ENCODE data around the gene PHACTR1.

PHACTR1 gene

DNA sequence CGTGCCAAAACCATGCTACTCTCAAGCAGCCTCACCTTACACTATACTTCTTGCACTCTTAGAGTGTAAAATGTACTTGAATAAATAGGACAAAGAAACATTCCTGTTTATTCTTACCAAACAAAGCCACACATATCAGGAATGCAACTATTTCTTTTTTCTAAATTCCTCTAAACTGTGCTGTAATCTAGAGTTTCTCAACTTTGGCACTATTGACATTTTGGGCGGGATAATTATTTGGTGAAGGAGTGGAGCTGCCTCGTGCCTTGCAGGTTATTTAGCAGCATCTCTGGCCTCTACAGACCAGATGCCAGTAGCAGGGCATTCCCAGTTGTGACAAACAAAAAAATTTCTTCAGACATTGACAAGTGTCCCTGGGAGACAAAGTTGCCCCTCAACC is 86.9 kb downstream of the PHACTR1 start:
- no peak for DNase-seq (ENCODE audit: low read depth)
- TF ChIP-seq, protein P1, sequence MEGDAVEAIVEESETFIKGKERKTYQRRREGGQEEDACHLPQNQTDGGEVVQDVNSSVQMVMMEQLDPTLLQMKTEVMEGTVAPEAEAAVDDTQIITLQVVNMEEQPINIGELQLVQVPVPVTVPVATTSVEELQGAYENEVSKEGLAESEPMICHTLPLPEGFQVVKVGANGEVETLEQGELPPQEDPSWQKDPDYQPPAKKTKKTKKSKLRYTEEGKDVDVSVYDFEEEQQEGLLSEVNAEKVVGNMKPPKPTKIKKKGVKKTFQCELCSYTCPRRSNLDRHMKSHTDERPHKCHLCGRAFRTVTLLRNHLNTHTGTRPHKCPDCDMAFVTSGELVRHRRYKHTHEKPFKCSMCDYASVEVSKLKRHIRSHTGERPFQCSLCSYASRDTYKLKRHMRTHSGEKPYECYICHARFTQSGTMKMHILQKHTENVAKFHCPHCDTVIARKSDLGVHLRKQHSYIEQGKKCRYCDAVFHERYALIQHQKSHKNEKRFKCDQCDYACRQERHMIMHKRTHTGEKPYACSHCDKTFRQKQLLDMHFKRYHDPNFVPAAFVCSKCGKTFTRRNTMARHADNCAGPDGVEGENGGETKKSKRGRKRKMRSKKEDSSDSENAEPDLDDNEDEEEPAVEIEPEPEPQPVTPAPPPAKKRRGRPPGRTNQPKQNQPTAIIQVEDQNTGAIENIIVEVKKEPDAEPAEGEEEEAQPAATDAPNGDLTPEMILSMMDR (IDR thresholded peaks at IDR 0.05; ENCODE audit: low read depth, low read length, missing control alignments): no peak
- in situ Hi-C loops (cut with HindIII; ENCODE audit: low sequenced_read_pairs): no loop called here
- H3K4me3 ChIP-seq (ENCODE audit: low read depth, low read length): no peak overlapping the region

DNA sequence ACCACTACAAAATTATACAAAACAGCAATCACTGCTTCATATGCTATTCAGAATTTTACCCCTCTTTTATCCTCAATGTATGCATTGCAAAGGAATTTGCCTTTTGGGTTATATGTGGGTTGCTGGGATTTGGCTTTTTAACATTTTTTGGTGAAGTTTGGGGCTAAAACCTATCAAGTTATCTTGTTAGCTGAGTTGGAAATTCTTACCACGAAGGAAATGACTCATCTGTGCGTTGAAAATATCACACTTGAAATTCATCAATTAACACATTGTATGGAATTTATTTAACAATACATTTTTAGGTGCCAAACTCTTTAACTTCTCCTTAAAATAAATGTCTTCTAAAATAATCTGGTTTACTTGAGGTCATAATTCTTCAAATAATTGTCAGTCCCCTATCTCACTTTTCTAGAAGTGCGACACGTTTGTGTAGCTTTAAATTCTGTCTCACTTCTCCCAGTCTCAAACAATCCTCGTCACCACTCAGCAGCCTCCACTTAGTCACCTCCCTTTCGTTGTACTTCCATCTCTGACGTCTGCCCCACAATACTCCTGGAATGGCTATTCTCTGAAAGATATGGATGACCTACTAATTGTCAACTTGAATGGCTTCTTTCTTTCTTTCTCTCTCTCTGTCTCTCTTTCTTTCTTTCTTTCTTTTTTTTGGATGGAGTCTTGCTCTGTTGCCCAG is 88.5 kb downstream of the PHACTR1 start:
- TF ChIP-seq, protein P1 (IDR thresholded peaks at IDR 0.05; ENCODE audit: low read depth, low read length, missing control alignments): no peak
- in situ Hi-C loops (cut with HindIII; ENCODE audit: low sequenced_read_pairs): no loop called here
- no peak overlapping the region for H3K4me3 ChIP-seq (ENCODE audit: low read depth, low read length)
- DNase-seq (ENCODE audit: low read depth): no peak

DNA sequence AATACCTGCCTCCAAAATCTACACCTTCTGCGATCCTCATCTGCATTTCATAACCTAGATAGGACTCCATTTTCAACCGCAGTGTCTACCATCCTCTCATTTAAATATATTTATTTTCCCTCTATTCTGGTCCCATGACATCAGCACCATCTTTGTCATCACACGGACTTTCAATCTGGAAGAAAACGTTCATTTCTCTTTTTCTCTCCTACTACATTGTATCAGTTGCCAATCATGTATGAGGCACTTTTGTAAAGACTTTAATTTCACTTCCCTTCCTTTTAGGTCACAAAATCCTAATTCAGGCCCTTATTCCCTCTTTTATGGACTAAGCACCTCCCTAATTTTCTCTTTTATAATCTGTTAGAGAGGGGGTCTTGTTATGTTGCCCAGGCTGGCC is 89.6 kb downstream of the PHACTR1 start:
- TF ChIP-seq, protein P1 (IDR thresholded peaks at IDR 0.05; ENCODE audit: low read depth, low read length, missing control alignments): no peak
- H3K4me3 ChIP-seq (ENCODE audit: low read depth, low read length): no peak overlapping the region
- no peak for DNase-seq (ENCODE audit: low read depth)
- in situ Hi-C loops (cut with HindIII; ENCODE audit: low sequenced_read_pairs): no loop called here

DNA sequence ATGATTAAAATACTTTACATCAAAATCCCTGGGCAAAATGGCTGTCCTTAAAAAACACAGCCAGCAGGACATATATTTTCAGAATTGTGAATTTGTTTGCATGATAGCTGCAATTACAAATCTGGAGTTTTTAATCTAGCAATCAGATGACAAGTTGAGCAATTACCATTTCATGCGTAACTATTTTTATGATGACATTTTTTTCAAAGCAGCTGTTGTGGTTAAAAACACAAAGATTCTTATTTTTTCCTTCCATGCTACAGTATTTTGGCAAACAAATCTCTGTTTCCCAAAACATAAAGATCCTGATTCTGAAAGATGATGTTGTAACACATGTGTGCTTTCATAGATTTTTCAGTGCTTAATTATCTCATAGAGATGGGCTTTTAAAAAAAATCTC is 90.2 kb downstream of the PHACTR1 start:
- H3K4me3 ChIP-seq (ENCODE audit: low read depth, low read length): no peak overlapping the region
- in situ Hi-C loops (cut with HindIII; ENCODE audit: low sequenced_read_pairs): no loop called here
- TF ChIP-seq, protein P1 (IDR thresholded peaks at IDR 0.05; ENCODE audit: low read depth, low read length, missing control alignments): no peak
- no peak for DNase-seq (ENCODE audit: low read depth)

DNA sequence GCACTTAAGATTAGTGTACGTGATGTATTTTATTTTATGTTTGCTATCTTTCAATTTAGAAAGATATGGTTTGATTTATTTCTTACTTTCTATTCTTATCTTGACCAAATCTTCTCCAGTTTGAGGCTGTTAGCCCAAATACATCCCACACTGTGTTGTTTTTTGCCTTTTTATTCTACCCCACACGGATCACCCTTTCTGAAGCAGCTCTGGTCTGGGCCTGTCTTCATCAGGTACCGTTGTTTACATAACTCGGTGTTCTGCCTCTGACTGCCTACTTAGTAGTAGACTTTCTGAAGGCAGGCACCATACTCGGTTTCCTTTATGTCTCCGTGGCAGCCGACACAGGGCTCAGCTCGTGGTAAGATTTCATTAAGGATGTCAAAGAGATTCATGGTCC is 95.0 kb downstream of the PHACTR1 start:
- no peak for DNase-seq (ENCODE audit: low read depth)
- in situ Hi-C loops (cut with HindIII; ENCODE audit: low sequenced_read_pairs): no loop called here
- TF ChIP-seq, protein P1 (IDR thresholded peaks at IDR 0.05; ENCODE audit: low read depth, low read length, missing control alignments): no peak
- no peak overlapping the region for H3K4me3 ChIP-seq (ENCODE audit: low read depth, low read length)

DNA sequence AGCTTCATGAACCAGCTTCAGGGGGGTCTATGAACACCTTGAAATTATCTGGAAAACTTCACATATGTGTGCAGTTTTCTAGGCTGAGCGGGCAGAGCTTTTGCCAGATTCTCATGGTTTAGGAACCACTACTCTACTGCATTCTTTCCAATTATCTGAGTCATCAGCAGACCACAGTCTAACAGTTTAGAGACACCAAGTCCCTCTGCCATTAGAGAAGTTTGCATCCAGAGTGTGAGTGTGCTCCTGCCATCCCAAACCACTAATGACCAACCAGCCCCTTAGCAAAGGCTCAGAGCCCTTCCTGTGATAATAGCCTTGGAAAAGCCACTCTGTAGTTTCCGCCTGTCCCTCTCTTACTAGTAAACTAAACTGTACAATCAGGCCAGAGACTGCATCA is 96.8 kb downstream of the PHACTR1 start:
- TF ChIP-seq, protein P1 (IDR thresholded peaks at IDR 0.05; ENCODE audit: low read depth, low read length, missing control alignments): no peak
- in situ Hi-C loops (cut with HindIII; ENCODE audit: low sequenced_read_pairs): no loop called here
- no peak overlapping the region for H3K4me3 ChIP-seq (ENCODE audit: low read depth, low read length)
- DNase-seq (ENCODE audit: low read depth): peak; percentile 65
